ENCODE data around the gene RXRG.
"Not testable (repeated sequence)": the region's sequence is repeated elsewhere in the genome, so short reads cannot be mapped to it uniquely, and the experiment has no call there.

Gene RXRG

GRCh38 chr1:165444897-165445370, at the start of gene RXRG:
Gene RXRG (minus strand): TSS chr1:165445126. CDS start chr1:165444893, 233 bp downstream.
- DNase-seq (ENCODE audit: low read depth in 2 of 2): no peak

GRCh38 chr1:165492845-165493373, 48.0 kb upstream of the RXRG start:
- DNase-seq (ENCODE audit: low read depth in 2 of 2): no peak

- DNase-seq (ENCODE audit: low read depth in 2 of 2): no peak
These were observed 45.2 kb upstream of the RXRG start for GRCh38 chr1:165490175-165490574.

- no peak for DNase-seq (ENCODE audit: low read depth in 2 of 2)
These were observed 43.0 kb upstream of the RXRG start for GRCh38 chr1:165487921-165488320.

GRCh38 chr1:165486663-165487062, 41.7 kb upstream of the RXRG start:
- no peak for DNase-seq (ENCODE audit: low read depth in 2 of 2)

- DNase-seq (ENCODE audit: low read depth in 2 of 2): no peak
These were observed 40.8 kb upstream of the RXRG start for GRCh38 chr1:165485716-165486115.

- no peak for DNase-seq (ENCODE audit: low read depth in 2 of 2)
These were observed 39.6 kb upstream of the RXRG start for GRCh38 chr1:165484532-165484931.

- DNase-seq (ENCODE audit: low read depth in 2 of 2): no peak
These were observed 38.5 kb upstream of the RXRG start for GRCh38 chr1:165483412-165483811.

GRCh38 chr1:165481820-165482532, 37.0 kb upstream of the RXRG start:
- DNase-seq (ENCODE audit: low read depth in 2 of 2): no peak

- no peak for DNase-seq (ENCODE audit: low read depth in 2 of 2)
These were observed 31.9 kb upstream of the RXRG start for GRCh38 chr1:165476776-165477175.

GRCh38 chr1:165474196-165474595, 29.3 kb upstream of the RXRG start:
- DNase-seq (ENCODE audit: low read depth in 2 of 2): no peak

- DNase-seq (ENCODE audit: low read depth in 2 of 2): no peak
These were observed 28.2 kb upstream of the RXRG start for GRCh38 chr1:165473081-165473480.

GRCh38 chr1:165468726-165469249, 23.9 kb upstream of the RXRG start:
- no peak for DNase-seq (ENCODE audit: low read depth in 2 of 2)

- no peak for DNase-seq (ENCODE audit: low read depth in 2 of 2)
These were observed 23.3 kb upstream of the RXRG start for GRCh38 chr1:165468253-165468652.

GRCh38 chr1:165467706-165468105, 22.8 kb upstream of the RXRG start:
- no peak for DNase-seq (ENCODE audit: low read depth in 2 of 2)

- DNase-seq (ENCODE audit: low read depth in 2 of 2): no peak
These were observed 19.1 kb upstream of the RXRG start for GRCh38 chr1:165463978-165464377.

- not testable (repeated sequence) for DNase-seq (ENCODE audit: low read depth in 2 of 2)
These were observed 14.8 kb upstream of the RXRG start for GRCh38 chr1:165459683-165460082.

- DNase-seq (ENCODE audit: low read depth in 2 of 2): no peak
These were observed 11.9 kb upstream of the RXRG start for GRCh38 chr1:165456861-165457260.

GRCh38 chr1:165456114-165456513, 11.2 kb upstream of the RXRG start:
- no peak for DNase-seq (ENCODE audit: low read depth in 2 of 2)

GRCh38 chr1:165455111-165455510, 10.2 kb upstream of the RXRG start:
- no peak for DNase-seq (ENCODE audit: low read depth in 2 of 2)

GRCh38 chr1:165454091-165454610, 9.2 kb upstream of the RXRG start:
- no peak for DNase-seq (ENCODE audit: low read depth in 2 of 2)

GRCh38 chr1:165452336-165453130, 7.6 kb upstream of the RXRG start:
- DNase-seq (ENCODE audit: low read depth in 2 of 2): no peak

Measured in stimulated activated CD8-positive, alpha-beta memory T cell treated with anti-CD3 and anti-CD28 coated beads, Interleukin-7, amount 100 ng/mL, for 4 hours (primary cell).